Osteocyte (in vitro differentiated cells): ENCODE data around the gene NUP188. TPM values are rescaled to one million over a fixed set of nuclear protein-coding genes. Genes with fewer than 3 reads are reported as not detected.
A peak's percentile ranks its signal among the peaks of the same experiment; 100 is the strongest.

ENCODE experiments used
- DNase-seq: peaks from one replicate; pipeline ENCODE4 v3.0.0; 2021; ENCODE audit warnings: mixed read lengths; ENCODE audit not compliant: unreplicated experiment; ENCODE audit errors: extremely low spot score
- H3K27ac Mint-ChIP-seq: one replicate; pipeline ENCODE4 v1.8.0; 2021; ENCODE audit warnings: mild to moderate bottlenecking, mixed read lengths; ENCODE audit not compliant: unreplicated experiment
- H3K27me3 Mint-ChIP-seq: one replicate; pipeline ENCODE4 v1.8.0; 2021; ENCODE audit warnings: mixed read lengths; ENCODE audit not compliant: unreplicated experiment
- H3K36me3 Mint-ChIP-seq: one replicate; pipeline ENCODE4 v1.8.0; 2021; ENCODE audit warnings: mixed read lengths; ENCODE audit not compliant: unreplicated experiment
- H3K4me1 Mint-ChIP-seq: one replicate; pipeline ENCODE4 v1.8.0; 2021; ENCODE audit warnings: mixed read lengths; ENCODE audit not compliant: unreplicated experiment
- H3K4me3 Mint-ChIP-seq: one replicate; pipeline ENCODE4 v1.8.0; 2021; ENCODE audit warnings: mild to moderate bottlenecking, moderate library complexity, mixed read lengths; ENCODE audit not compliant: unreplicated experiment
- H3K9me3 Mint-ChIP-seq: one replicate; pipeline ENCODE4 v1.8.0; 2021; ENCODE audit warnings: mixed read lengths; ENCODE audit not compliant: unreplicated experiment
- CTCF ChIP-seq: fragments of 200-600 bp; sonication (generic); IDR thresholded peaks from 2 replicates; pipeline ENCODE4 v1.5.0; 2021; ENCODE audit warnings: antibody characterized with exemption, mild to moderate bottlenecking, moderate library complexity
- total RNA-seq: library from RNA; stranded (reverse); gene quantifications from 2 replicates; pipeline ENCODE4 v1.2.1, GENCODE V29; 2021

The NUP188 gene
- total RNA-seq, 1 donor from 2014 or later = 44.5 TPM

DNA sequence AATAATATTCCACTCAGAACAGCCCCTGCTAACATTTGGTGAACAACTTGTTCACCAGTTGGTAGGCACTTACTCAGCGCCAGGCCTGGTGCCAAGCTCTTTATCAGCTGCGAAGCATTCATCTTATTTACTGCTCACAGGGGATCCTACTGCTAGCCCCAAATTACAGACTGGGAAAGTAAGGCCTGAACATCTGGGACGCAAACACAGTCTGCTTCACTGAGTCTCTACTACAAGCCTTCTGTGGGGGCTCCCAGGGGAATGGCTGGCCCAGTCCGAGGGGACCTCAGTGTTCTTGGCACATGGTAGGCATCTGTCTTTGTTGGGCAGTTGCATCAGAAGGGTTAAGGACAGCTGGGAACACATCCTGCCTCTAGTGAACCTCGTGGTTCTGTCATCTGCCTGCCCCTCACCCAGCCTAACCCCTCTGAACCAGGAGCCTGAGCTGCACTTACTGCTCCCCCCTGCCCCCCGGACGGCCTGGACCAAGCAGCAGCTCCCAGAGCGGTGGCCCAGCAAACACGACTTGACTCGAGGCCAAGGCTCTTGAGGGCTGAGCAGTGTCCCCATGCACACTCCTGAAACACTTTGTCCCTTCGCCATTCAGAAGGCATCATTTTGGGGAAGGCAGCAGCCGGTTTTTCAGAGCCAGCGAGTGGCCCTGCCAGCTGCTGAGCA, 27.0 kb upstream of the NUP188 start, which contains the start of gene PHYHD1:
TSS of gene PHYHD1 (plus strand) at position 602 of the 678 bp plus-strand sequence. CDS start 1,342 bp downstream, outside the sequence.
- no peaks in the 10 kb centered on the region for H3K9me3 Mint-ChIP-seq
- DNase-seq = no peak
- H3K4me3 Mint-ChIP-seq = peak within 1 kb of the TSS; percentile 67
- H3K27me3 Mint-ChIP-seq = no peaks in the 10 kb centered on the region
- TF ChIP-seq CTCF = no peak
- peak within 1 kb of the TSS; percentile 68 for H3K27ac Mint-ChIP-seq
- peaks cover 15% of the 10 kb centered on the region for H3K36me3 Mint-ChIP-seq
- peaks cover 31% of the 10 kb centered on the region for H3K4me1 Mint-ChIP-seq

DNA sequence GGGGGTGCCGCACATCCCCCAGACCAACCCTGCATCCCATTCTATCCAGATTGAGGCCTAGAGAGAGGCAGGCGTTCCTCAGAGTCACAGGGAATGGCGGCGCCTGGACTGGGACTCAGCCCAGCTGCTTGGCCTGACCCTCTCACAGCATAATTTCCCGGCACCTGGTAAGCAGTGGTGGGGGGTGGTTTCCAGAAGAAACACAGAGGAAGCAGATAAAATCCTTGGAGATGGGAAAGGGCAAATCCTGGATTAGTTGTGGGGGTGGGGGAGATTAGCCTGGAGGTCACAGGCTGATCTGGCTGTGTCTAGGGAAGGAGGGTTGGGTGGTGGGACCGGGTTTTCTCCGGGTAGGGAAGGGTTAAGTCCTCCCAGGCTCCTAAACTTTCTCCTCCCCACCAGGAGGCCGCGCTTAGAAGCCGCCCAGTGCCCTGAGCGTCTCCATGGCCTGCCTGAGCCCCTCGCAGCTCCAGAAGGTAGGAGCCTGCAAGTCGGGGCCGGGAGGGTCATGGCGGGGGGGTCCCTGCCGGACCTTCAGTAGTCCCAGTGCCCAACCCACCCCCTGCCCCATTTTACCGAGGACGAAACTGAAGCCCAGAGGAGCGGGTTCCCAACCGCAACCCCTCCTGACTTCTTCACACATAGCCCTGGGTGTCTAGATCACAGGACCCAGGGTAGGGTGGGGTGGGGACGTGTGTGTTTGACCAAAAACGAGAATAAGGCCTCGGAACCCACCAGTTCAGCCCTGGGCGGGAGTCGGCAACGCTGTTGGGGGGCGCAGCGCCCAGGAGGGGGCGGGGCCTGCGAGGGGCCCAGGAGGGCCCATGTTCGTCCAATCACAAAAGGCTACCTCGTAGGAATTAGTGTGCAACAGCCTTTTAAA, 25.4 kb upstream of the NUP188 start:
- Mint-ChIP-seq H3K9me3 (no peaks in the 10 kb centered on the region), H3K4me3 (peak overlapping the region; percentile 67), H3K36me3 (peaks cover 6% of the 10 kb centered on the region), H3K27ac (peak overlapping the region; percentile 68), H3K27me3 (no peaks in the 10 kb centered on the region), H3K4me1 (peaks cover 16% of the 10 kb centered on the region)
- TF ChIP-seq CTCF = no peak
- no peak for DNase-seq

DNA sequence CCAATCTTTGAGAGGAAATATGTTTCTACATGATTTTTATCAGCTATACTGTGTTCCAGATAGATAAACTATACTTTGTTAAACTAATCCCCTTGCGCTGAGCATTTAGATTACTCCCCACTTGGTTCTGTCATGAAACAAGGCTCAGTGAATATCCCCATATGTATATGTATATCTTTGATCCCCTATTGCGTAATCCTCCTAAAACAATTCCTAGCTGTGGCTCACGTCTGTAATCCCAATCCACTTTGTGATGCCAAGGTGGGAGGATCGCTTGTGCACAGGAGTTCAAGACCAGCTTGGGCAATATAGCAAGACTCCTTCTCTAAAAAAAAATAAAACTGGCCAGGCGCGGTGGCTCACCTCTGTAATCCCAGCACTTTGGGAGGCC, 24.0 kb upstream of the NUP188 start:
- H3K4me3 Mint-ChIP-seq = no peak overlapping the region
- DNase-seq = no peak
- H3K4me1 Mint-ChIP-seq = peaks cover 18% of the 10 kb centered on the region
- no peaks in the 10 kb centered on the region for H3K36me3 Mint-ChIP-seq
- no peak for TF ChIP-seq CTCF
- H3K9me3 Mint-ChIP-seq = no peaks in the 10 kb centered on the region
- no peak overlapping the region for H3K27ac Mint-ChIP-seq
- no peaks in the 10 kb centered on the region for H3K27me3 Mint-ChIP-seq

- no peaks in the 10 kb centered on the region for H3K27me3 Mint-ChIP-seq
- no peak overlapping the region for H3K27ac Mint-ChIP-seq
- no peaks in the 10 kb centered on the region for H3K9me3 Mint-ChIP-seq
These were observed 19.6 kb upstream of the NUP188 start for GRCh38 chr9:128927731-128928411.

More at GRCh38 chr9:128927731-128928411, 19.6 kb upstream of the NUP188 start:
- DNase-seq = no peak
- no peak overlapping the region for H3K4me3 Mint-ChIP-seq
- no peaks in the 10 kb centered on the region for H3K36me3 Mint-ChIP-seq
- peak; percentile 92 for TF ChIP-seq CTCF
- H3K4me1 Mint-ChIP-seq = peaks cover 5% of the 10 kb centered on the region
